GM12872 (cell line): ENCODE measurements around the gene EFNB2.

ENCODE experiments used
- TF ChIP-seq, protein P1 (sequence below): IDR thresholded peaks from 3 replicates; pipeline ENCODE4 v1.5.1; 2011; ENCODE audit warnings: low read depth, mild to moderate bottlenecking, low read length, moderate library complexity; ENCODE audit not compliant: insufficient read depth

EFNB2 gene

GRCh38 chr13:106535552-106536243, at the start of gene EFNB2:
Gene EFNB2, minus strand, starts transcription at chr13:106535662. Its CDS starts 698 bp downstream, at chr13:106534964.
- TF ChIP-seq, protein P1, sequence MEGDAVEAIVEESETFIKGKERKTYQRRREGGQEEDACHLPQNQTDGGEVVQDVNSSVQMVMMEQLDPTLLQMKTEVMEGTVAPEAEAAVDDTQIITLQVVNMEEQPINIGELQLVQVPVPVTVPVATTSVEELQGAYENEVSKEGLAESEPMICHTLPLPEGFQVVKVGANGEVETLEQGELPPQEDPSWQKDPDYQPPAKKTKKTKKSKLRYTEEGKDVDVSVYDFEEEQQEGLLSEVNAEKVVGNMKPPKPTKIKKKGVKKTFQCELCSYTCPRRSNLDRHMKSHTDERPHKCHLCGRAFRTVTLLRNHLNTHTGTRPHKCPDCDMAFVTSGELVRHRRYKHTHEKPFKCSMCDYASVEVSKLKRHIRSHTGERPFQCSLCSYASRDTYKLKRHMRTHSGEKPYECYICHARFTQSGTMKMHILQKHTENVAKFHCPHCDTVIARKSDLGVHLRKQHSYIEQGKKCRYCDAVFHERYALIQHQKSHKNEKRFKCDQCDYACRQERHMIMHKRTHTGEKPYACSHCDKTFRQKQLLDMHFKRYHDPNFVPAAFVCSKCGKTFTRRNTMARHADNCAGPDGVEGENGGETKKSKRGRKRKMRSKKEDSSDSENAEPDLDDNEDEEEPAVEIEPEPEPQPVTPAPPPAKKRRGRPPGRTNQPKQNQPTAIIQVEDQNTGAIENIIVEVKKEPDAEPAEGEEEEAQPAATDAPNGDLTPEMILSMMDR, result peak; percentile 29; the same call in 1 of the 3 replicates

DNA sequence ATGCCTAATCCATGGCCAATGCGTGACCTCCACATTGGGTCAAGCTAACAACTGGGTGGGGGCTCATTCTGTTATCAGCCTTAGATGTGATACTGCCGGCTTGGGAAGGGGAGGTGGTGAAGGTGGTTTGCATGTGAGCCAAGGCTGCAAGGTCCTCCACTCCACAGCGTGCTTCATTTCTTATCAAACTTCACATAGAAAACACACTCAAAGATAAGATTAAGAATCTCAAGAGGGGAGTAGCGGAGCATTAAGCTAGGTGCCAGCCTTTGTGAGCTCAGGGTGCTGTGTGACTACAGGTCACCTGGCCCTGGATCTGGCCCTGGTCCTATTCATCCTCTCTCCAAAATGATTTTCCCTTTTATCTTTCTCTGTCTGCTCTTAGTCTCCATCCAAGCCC, 45.8 kb upstream of the EFNB2 start:
- TF ChIP-seq, protein P1, result no peak

DNA sequence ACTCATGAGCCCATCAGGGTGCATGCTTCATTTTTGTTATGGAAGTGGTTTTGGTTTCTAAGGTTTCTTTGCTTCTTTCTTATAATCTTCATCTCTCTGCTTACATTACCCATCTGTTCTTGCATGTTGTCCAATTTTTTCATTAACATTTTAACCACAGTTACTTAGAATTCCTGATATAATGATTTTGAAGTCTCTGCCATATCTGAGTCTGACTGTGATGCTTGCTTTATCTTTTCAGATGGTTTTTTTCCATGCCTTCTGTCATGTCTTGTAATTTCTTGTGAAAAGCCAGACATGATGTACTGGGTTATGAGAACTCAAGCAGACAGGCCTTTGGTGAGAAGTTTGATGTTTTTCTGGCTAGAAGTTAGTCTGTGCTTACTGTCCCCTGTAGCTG, 40.4 kb upstream of the EFNB2 start:
- TF ChIP-seq, protein P1, result no peak

DNA sequence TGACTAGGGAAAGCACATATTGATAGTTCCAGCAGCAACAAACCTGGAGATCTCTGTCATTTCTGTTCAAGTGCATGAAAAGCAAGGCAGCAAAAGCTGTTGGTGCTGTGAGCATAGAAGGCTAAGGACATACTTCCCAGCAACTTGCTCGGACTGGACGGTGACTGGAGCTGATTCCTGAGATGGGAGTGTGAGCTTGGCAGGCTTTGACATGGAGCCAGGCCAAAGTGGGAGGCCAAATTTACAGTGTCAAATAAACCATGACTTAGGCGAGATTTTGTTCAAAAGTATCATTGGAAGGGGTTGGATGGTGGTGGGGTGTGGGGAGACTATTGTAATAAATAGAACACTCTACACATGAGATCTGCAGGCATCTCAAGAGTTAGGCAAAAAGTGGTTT, 38.4 kb upstream of the EFNB2 start:
- TF ChIP-seq, protein P1, result no peak

GRCh38 chr13:106573284-106573846, 37.9 kb upstream of the EFNB2 start:
- TF ChIP-seq, protein P1, result no peak

DNA sequence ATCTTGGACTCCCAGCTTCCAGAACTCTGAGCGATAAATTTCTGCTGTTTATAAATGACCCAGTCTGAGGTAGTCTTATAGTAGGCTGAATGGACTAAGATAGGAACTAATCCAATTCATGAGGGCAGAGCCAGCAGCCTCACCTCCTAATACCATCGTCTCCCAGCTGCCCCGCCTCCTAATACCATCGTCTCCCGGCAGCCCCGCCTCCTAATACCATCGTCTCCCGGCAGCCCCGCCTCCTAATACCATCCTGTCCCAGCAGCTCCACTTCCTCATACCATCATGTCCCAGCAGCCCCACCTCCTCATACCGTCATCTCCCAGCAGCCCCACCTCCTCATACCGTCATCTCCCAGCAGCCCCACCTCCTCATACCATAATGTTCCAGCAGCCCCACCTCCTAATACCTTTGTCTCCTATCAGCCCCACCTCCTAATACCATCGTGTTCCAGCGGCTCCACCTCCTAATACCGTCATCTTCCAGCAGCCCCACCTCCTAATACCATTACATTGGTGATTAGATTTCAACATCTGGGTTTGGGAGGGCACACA, 34.9 kb upstream of the EFNB2 start:
- TF ChIP-seq, protein P1, result no peak

DNA sequence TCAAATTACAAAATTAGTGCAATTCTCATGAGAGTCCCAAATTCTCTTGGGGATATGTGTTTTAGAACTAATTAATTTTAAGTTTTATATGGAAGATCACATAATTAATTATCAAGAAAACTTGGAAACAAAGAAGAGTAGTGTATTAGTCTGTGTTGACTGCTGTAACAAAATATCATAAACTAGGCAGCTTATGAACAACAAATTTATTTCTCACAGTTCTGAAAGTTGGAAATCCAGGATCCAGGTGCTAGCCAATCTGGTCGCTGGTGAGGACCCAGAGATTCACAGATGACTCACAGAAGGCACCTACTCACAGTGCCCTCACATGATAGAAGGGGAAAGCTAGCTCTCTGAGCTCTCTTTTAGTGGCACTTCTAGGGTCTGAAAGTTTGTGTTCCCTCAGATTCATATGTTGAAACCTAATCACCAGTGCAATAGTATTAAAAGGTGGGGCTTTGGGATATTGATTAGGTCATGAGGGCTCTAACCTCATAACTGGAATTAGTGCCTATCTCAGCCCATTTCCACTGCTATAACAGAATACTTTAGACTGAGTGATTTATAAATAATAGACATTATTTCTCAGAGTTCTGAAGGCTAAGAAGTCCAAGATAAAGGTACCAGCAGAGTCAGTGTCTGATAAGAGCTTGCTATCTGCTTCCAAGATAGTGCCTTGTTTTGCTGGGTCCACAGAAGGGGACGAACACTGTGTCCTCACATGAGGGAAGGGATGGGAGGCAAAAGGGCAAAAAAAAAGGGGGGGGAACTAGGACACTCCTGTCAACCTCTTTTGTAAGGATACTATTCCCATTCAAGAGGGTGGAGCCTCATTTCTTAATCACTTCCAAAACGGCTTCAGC, 34.0 kb upstream of the EFNB2 start:
- TF ChIP-seq, protein P1, result no peak
